Endodermal cell (in vitro differentiated cells): Measurements from ENCODE around the gene NCSTN. TPM values are rescaled to one million over a fixed set of nuclear protein-coding genes. Genes with fewer than 3 reads are reported as not detected.

ENCODE experiments used
- DNase-seq: peaks from one replicate; pipeline ENCODE4 v3.0.0-alpha.2; 2017
- H3K27ac ChIP-seq: 2 replicates; pipeline ENCODE4 v1.5.1; 2013; ENCODE audit warnings: mild to moderate bottlenecking, low read depth, low read length, moderate library complexity
- H3K27me3 ChIP-seq: 2 replicates; pipeline ENCODE4 v1.6.1; 2013; ENCODE audit warnings: mild to moderate bottlenecking, low read length, moderate library complexity; ENCODE audit not compliant: insufficient read depth, control insufficient read depth, poor library complexity, severe bottlenecking
- H3K36me3 ChIP-seq: 2 replicates; pipeline ENCODE4 v1.7.0; 2013; ENCODE audit warnings: mild to moderate bottlenecking, low read length, moderate library complexity; ENCODE audit not compliant: control insufficient read depth, insufficient read depth
- H3K4me1 ChIP-seq: one replicate; pipeline ENCODE4 v1.7.0; 2013; ENCODE audit warnings: low read length; ENCODE audit not compliant: control insufficient read depth, insufficient read depth
- H3K4me3 ChIP-seq: 2 replicates; pipeline ENCODE4 v1.5.1; 2013; ENCODE audit warnings: mild to moderate bottlenecking, low read length, moderate library complexity
- H3K9ac ChIP-seq: 2 replicates; pipeline ENCODE4 v1.6.1; 2013; ENCODE audit warnings: mild to moderate bottlenecking, low read length, moderate library complexity; ENCODE audit not compliant: poor library complexity, severe bottlenecking; ENCODE audit errors: extremely low read depth
- H3K9me3 ChIP-seq: 2 replicates; pipeline ENCODE4 v1.6.1; 2013; ENCODE audit warnings: mild to moderate bottlenecking, low read length, moderate library complexity; ENCODE audit not compliant: control insufficient read depth
- H3K27ac Mint-ChIP-seq: 2 replicates; pipeline ENCODE4 v1.8.0; 2020; ENCODE audit warnings: mixed read lengths
- H3K27me3 Mint-ChIP-seq: 2 replicates; pipeline ENCODE4 v1.8.0; 2021; ENCODE audit warnings: mild to moderate bottlenecking, mixed read lengths; ENCODE audit not compliant: insufficient read depth
- H3K36me3 Mint-ChIP-seq: 2 replicates; pipeline ENCODE4 v1.8.0; 2020; ENCODE audit warnings: low read depth, mixed read lengths
- H3K4me1 Mint-ChIP-seq: 2 replicates; pipeline ENCODE4 v1.8.0; 2020; ENCODE audit warnings: mixed read lengths
- H3K4me3 Mint-ChIP-seq: 2 replicates; pipeline ENCODE4 v1.8.0; 2020; ENCODE audit warnings: mild to moderate bottlenecking, moderate library complexity, mixed read lengths
- H3K9me3 Mint-ChIP-seq: 2 replicates; pipeline ENCODE4 v1.8.0; 2020; ENCODE audit warnings: mild to moderate bottlenecking, mixed read lengths
- whole genome bisulfite sequencing, 2 experiments: methylation state at CpG; one replicate each; pipeline versions ENCODE4 v1.1.5 to v1.1.7; 2013; ENCODE audit warnings: missing lambda C conversion rate in 2 of 2, mixed read lengths in 1 of 2; ENCODE audit not compliant: insufficient coverage in 1 of 2, insufficient read length in 1 of 2; 5-methylcytosine and 5-hydroxymethylcytosine counted together
- total RNA-seq, 2 donors: library from RNA; stranded (reverse); fragmentation: NEBNext Ultra II Directional in 1 of 2; extraction: Animal tissue kit (Norgen Biotek cat#: 25700) in 1 of 2; gene quantifications; 2 replicates in 1 of 2; 3 replicates in 1 of 2; pipeline ENCODE4 v1.2.1, GENCODE V29; 2021
- TF ChIP-seq, protein P1 (sequence below): fragments of 200-600 bp; sonication (generic); conservative IDR thresholded peaks from 2 replicates; pipeline ENCODE4 v1.5.0; 2021; ENCODE audit warnings: antibody characterized with exemption, mild to moderate bottlenecking

The NCSTN gene
- total RNA-seq, 2 donors from 2014 or later: 103 to 107 TPM

DNA sequence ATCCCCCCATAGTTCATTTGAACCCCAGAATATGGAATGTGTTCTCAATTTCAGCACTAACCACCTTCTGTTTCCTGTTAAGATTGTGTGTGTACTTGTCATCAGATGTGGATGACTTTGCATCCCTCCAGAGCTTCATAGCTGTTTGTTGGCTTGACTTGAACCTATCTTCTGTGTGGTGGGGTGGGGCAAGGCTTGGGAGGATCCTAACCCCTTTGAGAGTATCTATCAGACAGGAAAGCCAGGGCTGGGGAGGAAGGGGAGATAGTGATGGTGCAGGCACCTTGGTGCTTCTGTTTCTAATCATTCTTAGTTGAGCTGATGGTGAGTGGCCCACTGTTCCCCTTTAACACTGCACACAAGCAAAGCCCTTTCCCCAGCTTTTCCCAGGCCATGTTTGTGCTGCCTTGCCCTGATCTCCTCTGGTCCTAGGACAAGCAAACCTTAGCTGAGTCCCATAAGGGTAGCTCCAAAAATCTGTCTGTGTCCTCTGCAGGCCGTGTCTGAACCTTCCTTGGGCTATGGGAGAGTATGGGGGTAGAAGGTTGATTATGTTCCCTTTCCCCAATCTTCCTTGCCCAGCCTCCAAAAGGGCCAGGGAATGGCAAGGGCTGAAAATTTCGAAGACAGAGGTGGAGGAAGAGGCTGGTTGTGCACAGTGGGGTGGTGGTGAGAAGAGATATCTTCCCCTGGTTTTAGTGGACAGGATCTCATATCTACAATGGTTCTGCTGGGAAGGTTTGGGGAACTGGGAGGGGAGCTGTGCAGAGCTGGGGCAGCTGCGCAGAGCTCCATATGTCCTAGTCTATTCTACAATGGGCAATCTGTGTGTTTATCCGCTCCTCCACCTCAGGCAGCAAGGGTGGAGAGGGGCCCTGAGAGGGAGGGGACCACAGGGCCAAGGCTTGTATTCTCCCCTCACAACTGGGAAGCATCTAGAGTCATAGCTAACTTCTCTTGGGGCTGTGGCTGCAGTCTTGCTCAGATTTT lies 25.0 kb downstream of the NCSTN start:
- 93 to 100% methylated on average over 2 to 4 of the region's 4 CpGs for WGBS, 2 experiments
- no peak overlapping the region for H3K9ac ChIP-seq
- no peak for DNase-seq
- Mint-ChIP-seq H3K9me3 (no peaks in the 10 kb centered on the region), H3K27me3 (no peaks in the 10 kb centered on the region), H3K27ac (no peak overlapping the region), H3K4me1 (no peaks in the 10 kb centered on the region), H3K4me3 (no peak overlapping the region), H3K36me3 (no peaks in the 10 kb centered on the region)
- TF ChIP-seq, protein P1, sequence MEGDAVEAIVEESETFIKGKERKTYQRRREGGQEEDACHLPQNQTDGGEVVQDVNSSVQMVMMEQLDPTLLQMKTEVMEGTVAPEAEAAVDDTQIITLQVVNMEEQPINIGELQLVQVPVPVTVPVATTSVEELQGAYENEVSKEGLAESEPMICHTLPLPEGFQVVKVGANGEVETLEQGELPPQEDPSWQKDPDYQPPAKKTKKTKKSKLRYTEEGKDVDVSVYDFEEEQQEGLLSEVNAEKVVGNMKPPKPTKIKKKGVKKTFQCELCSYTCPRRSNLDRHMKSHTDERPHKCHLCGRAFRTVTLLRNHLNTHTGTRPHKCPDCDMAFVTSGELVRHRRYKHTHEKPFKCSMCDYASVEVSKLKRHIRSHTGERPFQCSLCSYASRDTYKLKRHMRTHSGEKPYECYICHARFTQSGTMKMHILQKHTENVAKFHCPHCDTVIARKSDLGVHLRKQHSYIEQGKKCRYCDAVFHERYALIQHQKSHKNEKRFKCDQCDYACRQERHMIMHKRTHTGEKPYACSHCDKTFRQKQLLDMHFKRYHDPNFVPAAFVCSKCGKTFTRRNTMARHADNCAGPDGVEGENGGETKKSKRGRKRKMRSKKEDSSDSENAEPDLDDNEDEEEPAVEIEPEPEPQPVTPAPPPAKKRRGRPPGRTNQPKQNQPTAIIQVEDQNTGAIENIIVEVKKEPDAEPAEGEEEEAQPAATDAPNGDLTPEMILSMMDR: no peak
- peak overlapping the region; percentile 0 for H3K27ac ChIP-seq
- no peaks in the 10 kb centered on the region for H3K36me3 ChIP-seq
- H3K27me3 ChIP-seq: no peaks in the 10 kb centered on the region
- H3K4me1 ChIP-seq: no peaks in the 10 kb centered on the region
- H3K9me3 ChIP-seq: no peaks in the 10 kb centered on the region
- H3K4me3 ChIP-seq: no peak overlapping the region

DNA sequence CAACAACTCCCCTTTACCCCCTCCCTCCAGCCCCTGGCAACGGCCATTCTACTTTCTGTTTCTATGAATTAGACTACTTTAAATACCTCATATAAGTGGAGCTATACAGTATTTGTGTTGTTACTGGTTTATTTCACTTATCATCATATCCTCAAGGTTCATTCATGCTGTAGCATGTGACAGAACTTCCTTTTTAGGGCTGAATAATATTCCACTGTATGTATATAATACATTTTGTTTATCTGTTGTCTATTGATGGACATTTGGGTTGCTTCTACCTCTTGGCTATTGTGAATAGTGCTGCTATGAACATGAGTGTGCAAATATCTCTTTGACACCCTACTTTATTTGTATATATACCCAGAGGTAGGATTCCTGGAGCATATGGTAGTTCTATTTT lies 25.9 kb downstream of the NCSTN start:
- H3K27me3 ChIP-seq: no peaks in the 10 kb centered on the region
- no peaks in the 10 kb centered on the region for H3K4me1 ChIP-seq
- 86% methylated on average over 1 of the region's 1 CpG; no CpG with 5 or more reads in 1 of the 2 experiments for WGBS, 2 experiments
- H3K27me3 Mint-ChIP-seq: no peaks in the 10 kb centered on the region
- H3K27ac Mint-ChIP-seq: no peak overlapping the region
- H3K9ac ChIP-seq: no peak overlapping the region
- no peaks in the 10 kb centered on the region for H3K36me3 ChIP-seq
- no peaks in the 10 kb centered on the region for H3K9me3 ChIP-seq
- H3K27ac ChIP-seq: no peak overlapping the region
- no peak overlapping the region for H3K4me3 Mint-ChIP-seq
- H3K4me3 ChIP-seq: no peak overlapping the region
- no peaks in the 10 kb centered on the region for H3K36me3 Mint-ChIP-seq
- DNase-seq: no peak
- no peaks in the 10 kb centered on the region for H3K4me1 Mint-ChIP-seq
- TF ChIP-seq, protein P1: no peak
- no peaks in the 10 kb centered on the region for H3K9me3 Mint-ChIP-seq

DNA sequence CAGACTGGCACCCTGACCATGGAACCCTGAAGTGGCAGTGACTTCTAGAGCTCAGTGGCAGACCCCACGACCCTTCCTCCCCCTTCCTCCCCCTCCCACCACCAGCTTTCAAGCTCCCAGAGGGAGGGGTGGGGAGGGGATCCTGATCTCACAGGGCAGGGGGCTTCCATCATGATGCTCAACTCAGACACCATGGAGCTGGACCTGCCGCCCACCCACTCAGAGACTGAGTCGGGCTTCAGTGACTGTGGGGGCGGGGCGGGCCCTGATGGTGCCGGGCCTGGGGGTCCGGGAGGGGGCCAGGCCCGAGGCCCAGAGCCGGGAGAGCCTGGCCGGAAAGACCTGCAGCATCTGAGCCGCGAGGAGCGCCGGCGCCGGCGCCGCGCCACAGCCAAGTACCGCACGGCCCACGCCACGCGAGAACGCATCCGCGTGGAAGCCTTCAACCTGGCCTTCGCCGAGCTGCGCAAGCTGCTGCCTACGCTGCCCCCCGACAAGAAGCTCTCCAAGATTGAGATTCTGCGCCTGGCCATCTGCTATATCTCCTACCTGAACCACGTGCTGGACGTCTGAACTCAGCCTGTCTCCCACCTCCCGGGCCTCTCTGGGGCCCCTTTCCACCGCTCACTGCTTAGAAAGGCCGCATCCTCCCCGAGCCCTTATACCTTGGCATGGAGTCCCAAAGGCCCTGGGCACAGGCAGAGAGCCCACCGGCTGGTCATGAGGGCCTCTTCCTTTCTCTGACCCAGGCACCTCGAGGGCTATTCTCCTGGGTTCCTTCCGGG lies 27.6 kb downstream of the NCSTN start:
- H3K27me3 ChIP-seq: no peaks in the 10 kb centered on the region
- Mint-ChIP-seq H3K36me3 (no peaks in the 10 kb centered on the region), H3K27me3 (no peaks in the 10 kb centered on the region), H3K4me1 (peaks cover 14% of the 10 kb centered on the region), H3K4me3 (no peak overlapping the region), H3K9me3 (no peaks in the 10 kb centered on the region), H3K27ac (no peak overlapping the region)
- DNase-seq: no peak
- TF ChIP-seq, protein P1: no peak
- no peak overlapping the region for H3K9ac ChIP-seq
- WGBS, 2 experiments: 93 to 94% methylated on average over 25 to 41 of the region's 42 CpGs
- no peaks in the 10 kb centered on the region for H3K36me3 ChIP-seq
- H3K4me1 ChIP-seq: peaks cover 5% of the 10 kb centered on the region
- no peak overlapping the region for H3K4me3 ChIP-seq
- no peak overlapping the region for H3K27ac ChIP-seq
- no peaks in the 10 kb centered on the region for H3K9me3 ChIP-seq
